SW 1271 (cell line): ENCODE measurements around the gene CDK1.

Source experiments
- DNase-seq, 2 experiments: peaks; one replicate each; lab custom pipeline; 2025; lab: John Stamatoyannopoulos, UW

Gene CDK1

GRCh38 chr10:60778971-60779796 lies 906 bp downstream of the CDK1 start:
- peak in 1 of 2 experiments; percentile 17 for DNase-seq

GRCh38 chr10:60781661-60782060 lies 3.4 kb downstream of the CDK1 start:
- no peak for DNase-seq

- no peak for DNase-seq
Observed at GRCh38 chr10:60784641-60785040, 6.4 kb downstream of the CDK1 start.

GRCh38 chr10:60788544-60788943 lies 10.3 kb downstream of the CDK1 start:
- DNase-seq = no peak

- DNase-seq = no peak
Observed at GRCh38 chr10:60789340-60789739, 11.1 kb downstream of the CDK1 start.

GRCh38 chr10:60794953-60795352 lies 16.7 kb downstream of the CDK1 start:
- DNase-seq = no peak

- DNase-seq = no peak
Observed at GRCh38 chr10:60795465-60796202, 17.4 kb downstream of the CDK1 start.

- DNase-seq = no peak
Observed at GRCh38 chr10:60796481-60796880, 18.2 kb downstream of the CDK1 start.

- no peak for DNase-seq
Observed at GRCh38 chr10:60797200-60797599, 18.9 kb downstream of the CDK1 start.

- DNase-seq = no peak
Observed at GRCh38 chr10:60798031-60798430, 19.8 kb downstream of the CDK1 start.

- no peak for DNase-seq
Observed at GRCh38 chr10:60798870-60799269, 20.6 kb downstream of the CDK1 start.

GRCh38 chr10:60799971-60800650 lies 21.8 kb downstream of the CDK1 start:
- no peak for DNase-seq

GRCh38 chr10:60800918-60801317 lies 22.6 kb downstream of the CDK1 start:
- no peak for DNase-seq

GRCh38 chr10:60801522-60801921 lies 23.2 kb downstream of the CDK1 start:
- no peak for DNase-seq

- no peak for DNase-seq
Observed at GRCh38 chr10:60803433-60803832, 25.2 kb downstream of the CDK1 start.

- DNase-seq = no peak
Observed at GRCh38 chr10:60803865-60804264, 25.6 kb downstream of the CDK1 start.

GRCh38 chr10:60806921-60807320 lies 28.6 kb downstream of the CDK1 start:
- no peak for DNase-seq

GRCh38 chr10:60807499-60807898 lies 29.2 kb downstream of the CDK1 start:
- DNase-seq = no peak

- DNase-seq = no peak
Observed at GRCh38 chr10:60808036-60808435, 29.8 kb downstream of the CDK1 start.

GRCh38 chr10:60809157-60809556 lies 30.9 kb downstream of the CDK1 start:
- DNase-seq = no peak

GRCh38 chr10:60810437-60811182 lies 32.3 kb downstream of the CDK1 start:
- DNase-seq = no peak
